Measurements from ENCODE around the gene DNAH9. TPM values are rescaled to one million over a fixed set of nuclear protein-coding genes. Genes with fewer than 3 reads are reported as not detected.

DNAH9 gene, protein sequence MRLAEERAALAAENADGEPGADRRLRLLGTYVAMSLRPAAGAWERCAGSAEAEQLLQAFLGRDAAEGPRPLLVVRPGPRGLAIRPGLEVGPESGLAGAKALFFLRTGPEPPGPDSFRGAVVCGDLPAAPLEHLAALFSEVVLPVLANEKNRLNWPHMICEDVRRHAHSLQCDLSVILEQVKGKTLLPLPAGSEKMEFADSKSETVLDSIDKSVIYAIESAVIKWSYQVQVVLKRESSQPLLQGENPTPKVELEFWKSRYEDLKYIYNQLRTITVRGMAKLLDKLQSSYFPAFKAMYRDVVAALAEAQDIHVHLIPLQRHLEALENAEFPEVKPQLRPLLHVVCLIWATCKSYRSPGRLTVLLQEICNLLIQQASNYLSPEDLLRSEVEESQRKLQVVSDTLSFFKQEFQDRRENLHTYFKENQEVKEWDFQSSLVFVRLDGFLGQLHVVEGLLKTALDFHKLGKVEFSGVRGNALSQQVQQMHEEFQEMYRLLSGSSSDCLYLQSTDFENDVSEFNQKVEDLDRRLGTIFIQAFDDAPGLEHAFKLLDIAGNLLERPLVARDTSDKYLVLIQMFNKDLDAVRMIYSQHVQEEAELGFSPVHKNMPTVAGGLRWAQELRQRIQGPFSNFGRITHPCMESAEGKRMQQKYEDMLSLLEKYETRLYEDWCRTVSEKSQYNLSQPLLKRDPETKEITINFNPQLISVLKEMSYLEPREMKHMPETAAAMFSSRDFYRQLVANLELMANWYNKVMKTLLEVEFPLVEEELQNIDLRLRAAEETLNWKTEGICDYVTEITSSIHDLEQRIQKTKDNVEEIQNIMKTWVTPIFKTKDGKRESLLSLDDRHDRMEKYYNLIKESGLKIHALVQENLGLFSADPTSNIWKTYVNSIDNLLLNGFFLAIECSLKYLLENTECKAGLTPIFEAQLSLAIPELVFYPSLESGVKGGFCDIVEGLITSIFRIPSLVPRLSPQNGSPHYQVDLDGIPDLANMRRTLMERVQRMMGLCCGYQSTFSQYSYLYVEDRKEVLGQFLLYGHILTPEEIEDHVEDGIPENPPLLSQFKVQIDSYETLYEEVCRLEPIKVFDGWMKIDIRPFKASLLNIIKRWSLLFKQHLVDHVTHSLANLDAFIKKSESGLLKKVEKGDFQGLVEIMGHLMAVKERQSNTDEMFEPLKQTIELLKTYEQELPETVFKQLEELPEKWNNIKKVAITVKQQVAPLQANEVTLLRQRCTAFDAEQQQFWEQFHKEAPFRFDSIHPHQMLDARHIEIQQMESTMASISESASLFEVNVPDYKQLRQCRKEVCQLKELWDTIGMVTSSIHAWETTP (N-terminal part only)
- 0.41 TPM for total RNA-seq
- long read RNA-seq, partial matches to known transcripts = 0 of 2 reads
- long read RNA-seq, other reads (novel, unspliced or antisense) = 1 of 2 reads

DNA sequence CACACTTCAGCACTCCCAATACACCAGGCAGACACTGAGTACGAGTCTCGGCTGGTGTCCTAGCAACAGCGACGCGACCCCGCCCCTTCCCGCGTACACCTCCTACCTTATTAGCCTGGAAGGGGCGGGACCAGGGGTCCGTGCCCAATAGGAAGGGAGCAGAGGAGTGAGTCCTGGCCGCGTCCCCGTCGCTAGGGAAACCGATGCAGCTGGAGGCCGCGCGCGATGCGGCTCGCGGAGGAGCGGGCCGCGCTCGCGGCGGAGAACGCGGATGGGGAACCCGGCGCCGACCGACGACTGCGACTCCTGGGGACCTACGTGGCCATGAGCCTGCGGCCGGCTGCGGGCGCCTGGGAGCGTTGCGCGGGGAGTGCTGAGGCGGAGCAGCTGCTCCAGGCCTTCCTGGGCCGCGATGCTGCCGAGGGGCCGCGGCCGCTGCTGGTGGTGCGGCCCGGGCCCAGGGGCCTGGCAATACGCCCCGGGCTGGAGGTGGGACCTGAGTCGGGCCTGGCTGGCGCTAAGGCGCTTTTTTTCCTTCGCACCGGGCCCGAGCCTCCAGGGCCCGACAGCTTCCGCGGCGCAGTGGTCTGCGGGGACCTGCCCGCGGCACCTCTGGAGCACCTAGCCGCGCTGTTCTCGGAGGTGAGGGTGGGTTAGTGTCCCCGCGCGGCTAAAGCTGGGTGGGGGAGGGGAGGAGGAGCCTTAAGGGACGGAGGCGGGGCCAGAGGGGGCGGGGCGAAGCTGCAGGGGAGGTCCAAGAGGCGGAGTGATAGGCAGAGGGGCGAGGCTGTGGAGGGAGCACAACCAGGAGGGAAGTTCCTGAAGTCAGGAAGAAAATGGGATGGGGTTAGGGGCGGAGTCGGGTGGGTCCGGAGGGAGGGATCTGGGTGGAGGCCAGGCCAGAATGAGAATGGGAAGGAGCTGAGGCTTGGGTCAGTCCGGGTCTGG lies at the start of gene DNAH9:
Gene DNAH9, plus strand, starts transcription at position 197 of the 948 bp plus-strand sequence. Its CDS starts 29 bp downstream, at position 226.
- ATAC-seq (peak; percentile 99), DNase-seq (peak; percentile 97)
- no peaks in the 10 kb centered on the region for H3K27me3 ChIP-seq
- H3K36me3 ChIP-seq = no peaks in the 10 kb centered on the region
- H3K9me3 ChIP-seq = no peaks in the 10 kb centered on the region
- TF ChIP-seq, protein P1, sequence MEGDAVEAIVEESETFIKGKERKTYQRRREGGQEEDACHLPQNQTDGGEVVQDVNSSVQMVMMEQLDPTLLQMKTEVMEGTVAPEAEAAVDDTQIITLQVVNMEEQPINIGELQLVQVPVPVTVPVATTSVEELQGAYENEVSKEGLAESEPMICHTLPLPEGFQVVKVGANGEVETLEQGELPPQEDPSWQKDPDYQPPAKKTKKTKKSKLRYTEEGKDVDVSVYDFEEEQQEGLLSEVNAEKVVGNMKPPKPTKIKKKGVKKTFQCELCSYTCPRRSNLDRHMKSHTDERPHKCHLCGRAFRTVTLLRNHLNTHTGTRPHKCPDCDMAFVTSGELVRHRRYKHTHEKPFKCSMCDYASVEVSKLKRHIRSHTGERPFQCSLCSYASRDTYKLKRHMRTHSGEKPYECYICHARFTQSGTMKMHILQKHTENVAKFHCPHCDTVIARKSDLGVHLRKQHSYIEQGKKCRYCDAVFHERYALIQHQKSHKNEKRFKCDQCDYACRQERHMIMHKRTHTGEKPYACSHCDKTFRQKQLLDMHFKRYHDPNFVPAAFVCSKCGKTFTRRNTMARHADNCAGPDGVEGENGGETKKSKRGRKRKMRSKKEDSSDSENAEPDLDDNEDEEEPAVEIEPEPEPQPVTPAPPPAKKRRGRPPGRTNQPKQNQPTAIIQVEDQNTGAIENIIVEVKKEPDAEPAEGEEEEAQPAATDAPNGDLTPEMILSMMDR (IDR thresholded peaks at IDR 0.05) = no peak
- peak within 1 kb of the TSS; percentile 75 for H3K27ac ChIP-seq
- H3K4me1 ChIP-seq = no peaks in the 10 kb centered on the region
- peak within 1 kb of the TSS; percentile 56 for H3K4me3 ChIP-seq
- intact Hi-C loops (cut with DNase I) = no loop called here

DNA sequence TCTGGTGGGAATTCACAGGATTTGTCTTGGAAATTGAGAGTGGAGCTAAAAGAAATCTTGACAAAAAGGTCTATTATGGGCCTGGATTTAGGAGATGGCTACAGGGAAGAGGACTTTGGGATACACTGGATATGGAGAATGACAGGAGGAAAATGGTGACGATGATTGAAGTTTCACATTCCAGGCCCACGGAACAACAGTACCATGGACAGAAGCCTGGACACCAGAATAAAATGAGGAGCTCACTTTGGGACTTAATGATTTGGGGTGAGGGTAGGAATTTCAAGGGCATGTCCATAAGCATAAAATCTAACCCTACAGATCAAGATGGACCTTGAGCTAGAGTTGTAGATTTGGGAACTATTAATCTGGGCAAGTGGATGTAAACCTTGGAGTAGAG lies 47.8 kb upstream of the DNAH9 start:
- TF ChIP-seq, protein P1 (IDR thresholded peaks at IDR 0.05) = no peak
- Histone ChIP-seq H3K27ac (no peak overlapping the region), H3K27me3 (no peaks in the 10 kb centered on the region), H3K4me3 (no peak overlapping the region), H3K4me1 (no peaks in the 10 kb centered on the region), H3K36me3 (no peaks in the 10 kb centered on the region), H3K9me3 (no peaks in the 10 kb centered on the region)
- DNase-seq (no peak), ATAC-seq (no peak)
- intact Hi-C loops (cut with DNase I) = no loop called here

DNA sequence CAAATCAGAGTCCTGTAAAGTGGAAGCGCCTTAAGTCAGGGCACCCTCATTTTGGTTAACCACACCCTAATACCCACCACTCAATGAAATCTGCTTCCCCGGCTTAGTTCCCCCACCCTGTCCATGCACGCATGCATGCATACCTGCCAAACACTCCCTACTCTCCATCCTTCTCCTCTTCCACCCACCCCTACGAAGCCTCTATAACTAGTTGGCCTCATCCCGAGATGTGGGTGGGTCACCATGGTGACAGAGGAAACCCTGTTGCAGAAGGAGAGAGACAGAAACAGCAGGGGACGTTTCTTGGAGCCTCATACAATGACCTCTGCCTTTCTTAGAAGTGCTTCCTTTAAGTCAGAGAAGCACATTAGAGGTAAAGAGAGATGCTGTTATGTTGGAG lies 46.8 kb upstream of the DNAH9 start:
- intact Hi-C loops (cut with DNase I) = no loop called here
- DNase-seq (no peak), ATAC-seq (no peak)
- no peak overlapping the region for H3K27ac ChIP-seq
- no peak overlapping the region for H3K4me3 ChIP-seq
- H3K4me1 ChIP-seq = no peaks in the 10 kb centered on the region
- no peaks in the 10 kb centered on the region for H3K36me3 ChIP-seq
- H3K27me3 ChIP-seq = no peaks in the 10 kb centered on the region
- TF ChIP-seq, protein P1 (IDR thresholded peaks at IDR 0.05) = no peak
- H3K9me3 ChIP-seq = no peaks in the 10 kb centered on the region

DNA sequence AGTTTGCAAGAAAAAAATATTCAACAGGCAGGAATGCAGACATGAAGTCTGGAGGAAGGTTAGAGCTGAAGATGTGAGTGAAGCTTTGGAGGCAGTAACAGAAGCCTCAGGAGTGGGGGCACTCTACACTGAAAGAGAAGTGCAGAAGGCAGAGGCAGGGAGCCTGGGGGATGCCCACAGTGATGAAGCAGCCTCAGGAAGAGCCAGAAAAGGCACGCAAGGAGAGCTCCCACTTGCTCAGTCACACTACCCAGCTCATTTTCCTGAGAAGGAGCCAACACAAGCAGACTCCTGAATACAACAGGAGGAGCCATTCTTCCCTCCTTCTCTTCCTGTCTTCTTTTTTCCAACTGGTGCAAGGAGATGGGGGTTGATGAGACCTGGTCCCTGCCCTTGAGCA lies 45.1 kb upstream of the DNAH9 start:
- H3K9me3 ChIP-seq = no peaks in the 10 kb centered on the region
- no peak overlapping the region for H3K27ac ChIP-seq
- no peak overlapping the region for H3K4me3 ChIP-seq
- no peaks in the 10 kb centered on the region for H3K36me3 ChIP-seq
- H3K4me1 ChIP-seq = no peaks in the 10 kb centered on the region
- intact Hi-C loops (cut with DNase I) = no loop called here
- DNase-seq (no peak), ATAC-seq (no peak)
- H3K27me3 ChIP-seq = no peaks in the 10 kb centered on the region
- TF ChIP-seq, protein P1 (IDR thresholded peaks at IDR 0.05) = no peak
